Adrenal gland (tissue), 12 donors: ENCODE results near the gene MMP17. TPM values are rescaled to one million over a fixed set of nuclear protein-coding genes. Genes with fewer than 3 reads are reported as not detected.

Experiments
- DNase-seq, 7 donors: peaks; one replicate each; pipeline ENCODE4 v3.0.0-alpha.2; 2019 to 2020
- H3K27ac ChIP-seq, 5 donors: fragments of 200-600 bp; sonication (generic) in 4 of 5; 1 replicate in 3 of 5; 2 replicates in 2 of 5; pipeline versions ENCODE4 v1.5.1 to v1.8.0; 2016 to 2020; ENCODE audit warnings: mild to moderate bottlenecking in 1 of 5
- H3K27me3 ChIP-seq: fragments of 200-600 bp; 2 replicates; pipeline ENCODE4 v1.8.0; 2021
- H3K36me3 ChIP-seq, 2 donors: fragments of 200-600 bp; replicated peaks in 1 of 2; 1 replicate in 1 of 2; 2 replicates in 1 of 2; pipeline versions ENCODE4 v1.5.1 to v1.8.0; 2018 to 2022
- H3K4me1 ChIP-seq, 2 donors: fragments of 200-600 bp; replicated peaks in 1 of 2; 1 replicate in 1 of 2; 2 replicates in 1 of 2; pipeline versions ENCODE4 v1.5.1 to v1.8.0; 2018 to 2021
- H3K4me3 ChIP-seq, 4 donors: fragments of 200-600 bp; sonication (generic) in 3 of 4; one replicate each; pipeline ENCODE4 v1.5.1; 2016 to 2018
- H3K9me3 ChIP-seq, 3 donors: fragments of 200-600 bp; sonication (generic) in 1 of 3; replicated peaks in 1 of 3; 1 replicate in 2 of 3; 2 replicates in 1 of 3; pipeline versions ENCODE4 v1.5.1 to v1.8.0; 2016 to 2021
- POLR2A ChIP-seq, 2 donors: fragments of 450-650 bp; IDR thresholded peaks; one replicate each; pipeline ENCODE4 v1.6.1; 2017; ENCODE audit warnings: antibody characterized with exemption in 2 of 2, mild to moderate bottlenecking in 2 of 2, moderate library complexity in 1 of 2
- WGBS, 4 donors: extraction: QIAGEN DNeasy Blood & Tissue Kit in 2 of 4; methylation state at CpG; one replicate each; pipeline versions ENCODE4 v1.1.5 to v1.1.7; 2013 to 2017; 5-methylcytosine and 5-hydroxymethylcytosine counted together
- intact Hi-C, 2 donors: fragments of 100-400 bp; cut with DNase I; formaldehyde crosslinking; loops; one replicate each; pipeline versions ENCODE4 v1.14.1 to v1.15.0; 2022 to 2023
- polyA plus RNA-seq, 3 donors: library from polyadenylated mRNA; stranded (reverse); fragments of 200-250 nt in 2 of 3; fragments of 350-450 nt in 1 of 3; fragmentation: Illumina TruSeq in 1 of 3; extraction: RNeasy Lipid Tissue Mini Kit (QIAGEN cat#74804) in 1 of 3; gene quantifications; one replicate each; pipeline ENCODE4 v1.2.3, GENCODE V29; 2013 to 2014
- total RNA-seq, 9 donors: library from RNA; depleted of rRNA in 4 of 9; stranded (reverse); fragments of >200 nt in 4 of 9; fragments of 120-200 nt in 1 of 9; fragmentation: NEBNext Ultra II Directional in 1 of 9; extraction: Animal tissue kit (Norgen Biotek cat#: 25700) in 1 of 9; gene quantifications; one replicate each; pipeline versions ENCODE4 v1.1.0 to v1.2.4, GENCODE V29; 2013 to 2023
- TF ChIP-seq, protein P1 (sequence below), 6 experiments: fragments of 450-650 bp in 4 of 6; fragments of 200-600 bp in 2 of 6; sonication (generic) in 1 of 6; IDR thresholded peaks; 1 replicate in 5 of 6; 2 replicates in 1 of 6; pipeline versions ENCODE4 v1.5.1 to v1.8.0; 2016 to 2021; ENCODE audit warnings: antibody characterized with exemption in 6 of 6, mild to moderate bottlenecking in 2 of 6, moderate library complexity in 1 of 6
- donor health status: healthy with polysubstance abuse.
- donor health status: Bipolar disorder and iron deficiency.
- donor health status: DM: yes; HTN: yes; CAD: no.
- donor health status: DM: no; HTN: no; CAD: no.
- donor health status: DM: no; HTN: no; CAD: no.
- donor health status: DM: yes; HTN: yes; CAD: no.

Gene MMP17
- total and polyA plus RNA-seq, 12 donors = 0.32 to 16.5 (median 1.1) TPM; not detected in 1

DNA sequence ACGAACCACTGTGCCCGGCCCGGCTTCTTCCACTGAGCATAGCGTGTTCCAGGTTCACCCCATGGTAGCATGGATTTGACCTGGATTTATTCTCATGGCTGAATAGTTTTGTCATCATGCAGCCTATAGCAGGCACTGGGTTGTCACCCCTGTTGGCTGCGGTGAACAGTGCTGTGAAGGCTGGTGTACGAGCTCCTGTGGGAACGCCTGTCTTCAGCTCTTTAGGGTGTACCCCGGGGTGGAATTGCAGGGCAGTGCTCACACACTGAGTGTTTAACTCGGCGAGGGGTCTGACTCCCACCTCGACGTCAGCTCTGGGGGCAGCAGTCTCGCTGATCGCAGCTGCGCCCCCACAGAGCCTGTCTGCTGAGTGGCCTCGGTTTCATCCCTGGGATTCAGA lies 15.3 kb downstream of the MMP17 start:
- Histone ChIP-seq H3K27ac (no peak overlapping the region), H3K4me1 (no peaks in the 10 kb centered on the region), H3K9me3 (no peaks in the 10 kb centered on the region), H3K27me3 (no peaks in the 10 kb centered on the region), H3K36me3 (no peaks in the 10 kb centered on the region), H3K4me3 (no peak overlapping the region)
- intact Hi-C loops = no loop called here
- DNase-seq = no peak
- WGBS, 4 donors = 73 to 92% (median 87%) methylated on average over 10 to 16 of the region's 16 CpGs
- no peak for TF ChIP-seq POLR2A (IDR thresholded peaks at IDR 0.05)
- TF ChIP-seq, protein P1, sequence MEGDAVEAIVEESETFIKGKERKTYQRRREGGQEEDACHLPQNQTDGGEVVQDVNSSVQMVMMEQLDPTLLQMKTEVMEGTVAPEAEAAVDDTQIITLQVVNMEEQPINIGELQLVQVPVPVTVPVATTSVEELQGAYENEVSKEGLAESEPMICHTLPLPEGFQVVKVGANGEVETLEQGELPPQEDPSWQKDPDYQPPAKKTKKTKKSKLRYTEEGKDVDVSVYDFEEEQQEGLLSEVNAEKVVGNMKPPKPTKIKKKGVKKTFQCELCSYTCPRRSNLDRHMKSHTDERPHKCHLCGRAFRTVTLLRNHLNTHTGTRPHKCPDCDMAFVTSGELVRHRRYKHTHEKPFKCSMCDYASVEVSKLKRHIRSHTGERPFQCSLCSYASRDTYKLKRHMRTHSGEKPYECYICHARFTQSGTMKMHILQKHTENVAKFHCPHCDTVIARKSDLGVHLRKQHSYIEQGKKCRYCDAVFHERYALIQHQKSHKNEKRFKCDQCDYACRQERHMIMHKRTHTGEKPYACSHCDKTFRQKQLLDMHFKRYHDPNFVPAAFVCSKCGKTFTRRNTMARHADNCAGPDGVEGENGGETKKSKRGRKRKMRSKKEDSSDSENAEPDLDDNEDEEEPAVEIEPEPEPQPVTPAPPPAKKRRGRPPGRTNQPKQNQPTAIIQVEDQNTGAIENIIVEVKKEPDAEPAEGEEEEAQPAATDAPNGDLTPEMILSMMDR (IDR thresholded peaks at IDR 0.05) = no peak

DNA sequence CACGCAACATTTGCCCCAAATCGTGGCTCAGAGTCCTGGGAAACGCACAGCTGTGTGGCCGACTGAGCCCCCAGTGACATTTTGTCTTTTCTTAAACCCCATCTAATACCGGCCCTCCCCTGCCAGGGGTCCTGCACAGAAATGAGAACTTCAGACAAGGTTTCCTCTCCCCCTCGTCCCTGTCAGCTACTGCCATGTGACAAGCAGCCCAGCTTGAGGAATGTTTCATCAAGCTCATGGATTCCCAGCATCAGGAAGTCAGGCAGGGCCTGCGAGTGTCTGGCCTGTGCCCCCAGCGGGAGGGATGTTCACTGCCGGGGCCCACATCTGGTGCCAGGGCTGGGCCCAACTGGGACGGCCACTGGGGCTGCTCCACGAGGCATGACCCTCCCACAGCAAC lies 15.9 kb downstream of the MMP17 start:
- TF ChIP-seq, protein P1 (IDR thresholded peaks at IDR 0.05) = no peak
- no peak for TF ChIP-seq POLR2A (IDR thresholded peaks at IDR 0.05)
- Histone ChIP-seq H3K27ac (no peak overlapping the region), H3K4me3 (no peak overlapping the region), H3K4me1 (no peaks in the 10 kb centered on the region), H3K36me3 (no peaks in the 10 kb centered on the region), H3K27me3 (no peaks in the 10 kb centered on the region), H3K9me3 (no peaks in the 10 kb centered on the region)
- intact Hi-C loops = no loop called here
- DNase-seq = no peak
- 78 to 93% (median 84%) methylated on average over 6 to 11 of the region's 11 CpGs for WGBS, 4 donors

DNA sequence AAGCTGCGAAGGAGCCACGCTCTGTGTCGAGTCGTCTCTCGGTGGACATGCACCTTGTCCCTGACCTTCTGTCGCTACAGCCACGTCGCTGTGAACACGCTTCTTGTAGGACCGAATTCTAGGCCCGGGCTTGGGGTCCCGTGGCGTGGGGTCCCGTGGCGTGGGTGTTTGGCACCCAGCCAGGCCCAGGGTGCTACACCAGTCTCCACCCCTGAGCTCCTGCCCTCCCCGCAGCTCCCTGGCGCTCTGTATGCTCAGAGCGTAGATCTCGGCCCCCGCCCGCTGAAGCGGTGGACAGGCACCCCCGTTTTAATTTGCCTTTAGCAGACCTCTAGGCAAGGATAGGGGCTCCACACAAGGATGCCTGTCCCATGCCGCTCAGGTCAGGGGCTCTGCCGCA lies 16.5 kb downstream of the MMP17 start:
- no peaks in the 10 kb centered on the region for H3K4me1 ChIP-seq
- H3K36me3 ChIP-seq = no peaks in the 10 kb centered on the region
- no peak for TF ChIP-seq POLR2A (IDR thresholded peaks at IDR 0.05)
- intact Hi-C loops = no loop called here
- WGBS, 4 donors = 91 to 94% (median 92%) methylated on average over 18 to 25 of the region's 25 CpGs
- H3K9me3 ChIP-seq = no peaks in the 10 kb centered on the region
- H3K4me3 ChIP-seq = no peak overlapping the region
- no peak overlapping the region for H3K27ac ChIP-seq
- DNase-seq = no peak
- no peaks in the 10 kb centered on the region for H3K27me3 ChIP-seq

DNA sequence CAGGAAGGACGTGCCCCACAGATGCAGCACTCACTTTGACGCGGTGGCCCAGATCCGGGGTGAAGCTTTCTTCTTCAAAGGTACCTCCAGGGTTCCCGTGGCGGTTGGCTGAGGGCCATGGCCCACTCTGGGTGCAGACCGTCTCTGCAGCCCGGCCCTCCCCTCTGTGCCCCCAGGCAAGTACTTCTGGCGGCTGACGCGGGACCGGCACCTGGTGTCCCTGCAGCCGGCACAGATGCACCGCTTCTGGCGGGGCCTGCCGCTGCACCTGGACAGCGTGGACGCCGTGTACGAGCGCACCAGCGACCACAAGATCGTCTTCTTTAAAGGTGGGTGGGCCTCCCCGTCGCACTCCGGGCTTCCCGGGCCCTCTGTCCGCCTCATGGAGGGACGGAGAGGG lies 16.9 kb downstream of the MMP17 start:
- 93 to 96% (median 94%) methylated on average over 11 to 29 of the region's 29 CpGs; no CpG with 5 or more reads in 1 of the 4 donors for WGBS, 4 donors
- Histone ChIP-seq H3K9me3 (no peaks in the 10 kb centered on the region), H3K27ac (no peak overlapping the region), H3K27me3 (no peaks in the 10 kb centered on the region), H3K36me3 (no peaks in the 10 kb centered on the region), H3K4me3 (no peak overlapping the region), H3K4me1 (no peaks in the 10 kb centered on the region)
- TF ChIP-seq, protein P1 (IDR thresholded peaks at IDR 0.05) = no peak
- no peak for TF ChIP-seq POLR2A (IDR thresholded peaks at IDR 0.05)
- intact Hi-C loops = no loop called here
- DNase-seq = no peak

DNA sequence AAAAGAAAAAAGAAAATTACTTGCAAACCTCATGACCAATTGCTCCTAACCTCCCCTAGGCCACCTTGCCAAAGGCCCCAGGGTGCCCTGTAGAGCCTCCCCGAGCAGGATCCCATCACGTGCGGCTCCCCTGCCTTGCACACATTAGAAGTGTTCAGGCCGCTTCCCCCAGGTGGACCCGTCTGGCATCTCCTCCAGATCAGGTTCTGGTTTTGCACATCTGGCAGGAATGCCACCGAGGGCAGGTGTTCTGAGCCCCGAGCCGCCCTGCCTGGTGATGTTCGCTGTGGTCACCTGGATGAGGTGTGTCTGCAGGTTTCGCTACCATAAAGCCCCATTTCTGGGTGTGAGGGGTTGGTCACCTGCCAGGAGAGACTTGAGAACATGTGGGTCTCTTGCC lies 19.3 kb downstream of the MMP17 start:
- DNase-seq = no peak
- Histone ChIP-seq H3K27ac (no peak overlapping the region), H3K4me1 (peaks cover 0 to 7% of the 10 kb centered on the region in 2 donors), H3K9me3 (no peaks in the 10 kb centered on the region), H3K4me3 (no peak overlapping the region), H3K36me3 (no peaks in the 10 kb centered on the region), H3K27me3 (no peaks in the 10 kb centered on the region)
- TF ChIP-seq, protein P1 (IDR thresholded peaks at IDR 0.05) = no peak
- WGBS, 4 donors = 79 to 92% (median 88%) methylated on average over 10 of the region's 10 CpGs
- intact Hi-C loops = no loop called here
